Measurements from ENCODE around the gene ACOX3.

The ACOX3 gene

GRCh38 chr4:8347660-8348059 lies 92.9 kb downstream of the ACOX3 start:
- H3K4me3 ChIP-seq (ENCODE audit: control insufficient read depth, low read depth, low read length) = no peak overlapping the region
- no peak for TF ChIP-seq CTCF (IDR thresholded peaks at IDR 0.05; ENCODE audit: control insufficient read depth, insufficient read depth, low read depth, low read length, missing control alignments)
- no peak for DNase-seq (ENCODE audit: low read depth)

- no peak for DNase-seq (ENCODE audit: low read depth)
- no peak for TF ChIP-seq CTCF (IDR thresholded peaks at IDR 0.05; ENCODE audit: control insufficient read depth, insufficient read depth, low read depth, low read length, missing control alignments)
- no peak overlapping the region for H3K4me3 ChIP-seq (ENCODE audit: control insufficient read depth, low read depth, low read length)
Observed at GRCh38 chr4:8346838-8347605, 93.5 kb downstream of the ACOX3 start.

- TF ChIP-seq CTCF (IDR thresholded peaks at IDR 0.05; ENCODE audit: control insufficient read depth, insufficient read depth, low read depth, low read length, missing control alignments) = no peak
- no peak overlapping the region for H3K4me3 ChIP-seq (ENCODE audit: control insufficient read depth, low read depth, low read length)
- no peak for DNase-seq (ENCODE audit: low read depth)
Observed at GRCh38 chr4:8345946-8346814, 94.3 kb downstream of the ACOX3 start.

GRCh38 chr4:8345053-8345945 lies 95.2 kb downstream of the ACOX3 start:
- no peak for TF ChIP-seq CTCF (IDR thresholded peaks at IDR 0.05; ENCODE audit: control insufficient read depth, insufficient read depth, low read depth, low read length, missing control alignments)
- no peak for DNase-seq (ENCODE audit: low read depth)
- H3K4me3 ChIP-seq (ENCODE audit: control insufficient read depth, low read depth, low read length) = no peak overlapping the region

GRCh38 chr4:8344377-8344776 lies 96.1 kb downstream of the ACOX3 start:
- no peak for TF ChIP-seq CTCF (IDR thresholded peaks at IDR 0.05; ENCODE audit: control insufficient read depth, insufficient read depth, low read depth, low read length, missing control alignments)
- DNase-seq (ENCODE audit: low read depth) = no peak
- H3K4me3 ChIP-seq (ENCODE audit: control insufficient read depth, low read depth, low read length) = no peak overlapping the region

GRCh38 chr4:8343967-8344331 lies 96.6 kb downstream of the ACOX3 start:
- TF ChIP-seq CTCF (IDR thresholded peaks at IDR 0.05; ENCODE audit: control insufficient read depth, insufficient read depth, low read depth, low read length, missing control alignments) = no peak
- no peak for DNase-seq (ENCODE audit: low read depth)
- no peak overlapping the region for H3K4me3 ChIP-seq (ENCODE audit: control insufficient read depth, low read depth, low read length)

Data from AG09309 (cell line).